WTC11 (cell line): ENCODE data around the gene PEX10.

Experiments
- CTCF ChIP-seq: fragments of 200-600 bp; IDR thresholded peaks from 2 replicates; pipeline ENCODE4 v1.8.0; 2022; ENCODE audit warnings: antibody characterized with exemption
- MAX ChIP-seq: sonication (generic); formaldehyde crosslinking; IDR thresholded peaks from 2 replicates; pipeline ENCODE4 v1.8.0; 2022; ENCODE audit warnings: mild to moderate bottlenecking, missing genetic modification reagents
- NR1H2 ChIP-seq: sonication (generic); formaldehyde crosslinking; IDR thresholded peaks from 2 replicates; pipeline ENCODE4 v1.9.0; 2021; ENCODE audit warnings: mild to moderate bottlenecking, moderate library complexity, missing genetic modification reagents
- NR3C1 ChIP-seq: sonication (generic); formaldehyde crosslinking; conservative IDR thresholded peaks from 2 replicates; pipeline ENCODE4 v1.8.1; 2023; ENCODE audit warnings: low read depth, mild to moderate bottlenecking, missing genetic modification reagents
- STAT6 ChIP-seq: sonication (generic); formaldehyde crosslinking; conservative IDR thresholded peaks from 2 replicates; pipeline ENCODE4 v1.8.1; 2023; ENCODE audit warnings: mild to moderate bottlenecking, low read depth, missing genetic modification reagents, moderate library complexity
- TEAD4 ChIP-seq: sonication (generic); formaldehyde crosslinking; IDR thresholded peaks from 2 replicates; pipeline ENCODE4 v1.8.0; 2022; ENCODE audit warnings: mild to moderate bottlenecking, missing genetic modification reagents
- ZNF512 ChIP-seq: sonication (generic); formaldehyde crosslinking; IDR thresholded peaks from 2 replicates; pipeline ENCODE4 v1.8.1; 2022; ENCODE audit warnings: missing genetic modification reagents, borderline replicate concordance
- TF ChIP-seq, protein P1 (sequence below): fragments of 250-450 bp; sonication (Bioruptor Pico); IDR thresholded peaks from 2 replicates; pipeline ENCODE4 v2.1.2; 2022; ENCODE audit warnings: mild to moderate bottlenecking, moderate library complexity
- TF ChIP-seq, protein P2 (sequence below): sonication (generic); formaldehyde crosslinking; IDR thresholded peaks from 2 replicates; pipeline ENCODE4 v1.8.0; 2022; ENCODE audit warnings: mild to moderate bottlenecking, missing genetic modification reagents
- TF ChIP-seq, protein P3 (sequence below): sonication (generic); formaldehyde crosslinking; IDR thresholded peaks from 2 replicates; pipeline ENCODE4 v1.8.1; 2023; ENCODE audit warnings: mild to moderate bottlenecking, missing genetic modification reagents, moderate library complexity

DNA sequence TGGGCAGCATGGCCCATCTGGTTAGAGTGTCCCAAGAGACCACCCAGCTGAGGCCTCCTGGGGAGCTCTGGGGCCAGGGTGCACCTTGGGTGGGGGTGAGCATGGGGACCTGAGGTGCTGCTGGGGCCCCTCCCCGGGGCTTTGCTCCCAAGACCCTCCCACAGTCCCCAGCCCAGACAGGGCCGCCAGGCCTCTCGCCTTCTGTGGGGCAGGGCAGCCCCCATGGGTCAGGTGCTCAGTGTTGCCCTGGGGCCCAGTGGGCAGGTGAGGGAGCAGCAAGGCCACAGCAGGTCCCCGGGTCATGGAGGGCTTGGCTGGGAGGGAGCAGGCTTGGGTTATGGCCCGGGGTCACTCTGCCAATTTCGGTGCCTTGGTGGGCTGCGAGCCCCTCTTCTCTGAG is 24.5 kb upstream of the PEX10 start:
- TF ChIP-seq CTCF, result no peak
- no peak for TF ChIP-seq STAT6 (CRISPR knock-in tag)
- no peak for TF ChIP-seq ZNF512
- no peak for TF ChIP-seq TEAD4 (CRISPR knock-in tag)
- TF ChIP-seq, protein P1, sequence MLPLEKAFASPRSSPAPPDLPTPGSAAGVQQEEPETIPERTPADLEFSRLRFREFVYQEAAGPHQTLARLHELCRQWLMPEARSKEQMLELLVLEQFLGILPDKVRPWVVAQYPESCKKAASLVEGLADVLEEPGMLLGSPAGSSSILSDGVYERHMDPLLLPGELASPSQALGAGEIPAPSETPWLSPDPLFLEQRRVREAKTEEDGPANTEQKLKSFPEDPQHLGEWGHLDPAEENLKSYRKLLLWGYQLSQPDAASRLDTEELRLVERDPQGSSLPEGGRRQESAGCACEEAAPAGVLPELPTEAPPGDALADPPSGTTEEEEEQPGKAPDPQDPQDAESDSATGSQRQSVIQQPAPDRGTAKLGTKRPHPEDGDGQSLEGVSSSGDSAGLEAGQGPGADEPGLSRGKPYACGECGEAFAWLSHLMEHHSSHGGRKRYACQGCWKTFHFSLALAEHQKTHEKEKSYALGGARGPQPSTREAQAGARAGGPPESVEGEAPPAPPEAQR (CRISPR knock-in tag), result no peak
- TF ChIP-seq, protein P2, sequence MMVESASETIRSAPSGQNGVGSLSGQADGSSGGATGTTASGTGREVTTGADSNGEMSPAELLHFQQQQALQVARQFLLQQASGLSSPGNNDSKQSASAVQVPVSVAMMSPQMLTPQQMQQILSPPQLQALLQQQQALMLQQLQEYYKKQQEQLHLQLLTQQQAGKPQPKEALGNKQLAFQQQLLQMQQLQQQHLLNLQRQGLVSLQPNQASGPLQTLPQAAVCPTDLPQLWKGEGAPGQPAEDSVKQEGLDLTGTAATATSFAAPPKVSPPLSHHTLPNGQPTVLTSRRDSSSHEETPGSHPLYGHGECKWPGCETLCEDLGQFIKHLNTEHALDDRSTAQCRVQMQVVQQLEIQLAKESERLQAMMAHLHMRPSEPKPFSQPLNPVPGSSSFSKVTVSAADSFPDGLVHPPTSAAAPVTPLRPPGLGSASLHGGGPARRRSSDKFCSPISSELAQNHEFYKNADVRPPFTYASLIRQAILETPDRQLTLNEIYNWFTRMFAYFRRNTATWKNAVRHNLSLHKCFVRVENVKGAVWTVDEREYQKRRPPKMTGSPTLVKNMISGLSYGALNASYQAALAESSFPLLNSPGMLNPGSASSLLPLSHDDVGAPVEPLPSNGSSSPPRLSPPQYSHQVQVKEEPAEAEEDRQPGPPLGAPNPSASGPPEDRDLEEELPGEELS (CRISPR knock-in tag), result no peak
- TF ChIP-seq, protein P3, sequence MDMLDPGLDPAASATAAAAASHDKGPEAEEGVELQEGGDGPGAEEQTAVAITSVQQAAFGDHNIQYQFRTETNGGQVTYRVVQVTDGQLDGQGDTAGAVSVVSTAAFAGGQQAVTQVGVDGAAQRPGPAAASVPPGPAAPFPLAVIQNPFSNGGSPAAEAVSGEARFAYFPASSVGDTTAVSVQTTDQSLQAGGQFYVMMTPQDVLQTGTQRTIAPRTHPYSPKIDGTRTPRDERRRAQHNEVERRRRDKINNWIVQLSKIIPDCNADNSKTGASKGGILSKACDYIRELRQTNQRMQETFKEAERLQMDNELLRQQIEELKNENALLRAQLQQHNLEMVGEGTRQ (CRISPR knock-in tag), result no peak
- no peak for TF ChIP-seq NR1H2 (CRISPR knock-in tag)
- no peak for TF ChIP-seq MAX (CRISPR knock-in tag)
- no peak for TF ChIP-seq NR3C1 (CRISPR knock-in tag)
